ENCODE results near the gene URB1.
"Not testable (repeated sequence)": the region's sequence is repeated elsewhere in the genome, so short reads cannot be mapped to it uniquely, and the experiment has no call there.

Gene URB1, protein sequence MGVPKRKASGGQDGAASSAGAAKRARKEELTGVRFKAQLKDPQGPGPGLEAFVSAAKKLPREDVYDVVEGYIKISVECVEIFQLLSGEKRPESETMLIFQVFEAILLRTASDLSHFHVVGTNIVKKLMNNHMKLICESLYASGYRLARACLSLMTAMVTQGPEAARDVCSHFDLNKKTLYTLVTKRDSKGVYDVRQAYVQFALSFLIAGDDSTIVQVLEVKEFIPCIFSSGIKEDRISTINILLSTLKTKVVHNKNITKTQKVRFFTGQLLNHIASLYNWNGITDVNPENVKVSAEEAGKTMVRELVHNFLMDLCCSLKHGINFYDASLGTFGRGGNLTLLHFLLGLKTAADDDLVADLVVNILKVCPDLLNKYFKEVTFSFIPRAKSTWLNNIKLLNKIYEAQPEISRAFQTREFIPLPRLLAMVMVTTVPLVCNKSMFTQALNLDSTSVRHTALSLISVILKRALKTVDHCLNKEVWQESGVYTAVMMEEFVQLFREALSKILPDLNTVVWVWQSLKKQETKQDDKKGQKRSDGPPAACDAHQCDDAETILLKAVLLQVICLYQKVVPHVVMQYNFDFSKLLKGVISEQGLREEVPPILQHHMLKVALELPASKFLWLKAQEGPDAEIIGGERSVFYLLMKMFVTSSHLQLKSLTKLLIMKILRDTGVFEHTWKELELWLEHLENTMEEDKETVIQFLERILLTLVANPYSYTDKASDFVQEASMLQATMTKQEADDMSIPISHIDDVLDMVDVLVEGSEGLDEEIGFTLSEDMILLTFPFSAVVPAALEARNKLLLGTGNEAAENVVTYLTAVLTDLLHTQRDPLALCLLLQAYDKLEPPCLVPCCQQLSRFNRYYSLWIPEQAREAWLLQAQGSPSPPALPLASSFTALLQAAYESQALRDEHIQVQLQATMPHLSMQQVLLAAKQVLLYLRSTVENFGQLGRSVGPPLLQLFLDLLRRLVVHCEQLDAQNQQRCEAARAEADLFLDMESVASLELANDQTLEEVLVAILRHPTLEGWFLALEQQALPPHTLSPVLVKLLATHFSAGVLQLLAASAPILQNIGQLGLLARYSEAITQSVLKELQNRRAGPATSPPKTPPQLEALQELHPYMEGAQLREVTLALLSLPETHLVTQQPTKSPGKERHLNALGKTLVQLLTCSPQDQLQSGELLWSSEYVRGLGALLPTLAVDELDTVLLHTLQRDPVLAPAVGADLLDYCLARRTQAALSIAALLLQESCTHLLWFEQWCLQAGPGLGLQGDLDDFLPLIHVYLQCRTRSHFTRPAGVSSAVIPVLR (N-terminal part only)

GRCh38 chr21:32392880-32393676, at the start of gene URB1:
Gene URB1 (minus strand): TSS chr21:32393012. CDS start chr21:32392910, 102 bp downstream.
- DNase-seq = peak; percentile 98

DNA sequence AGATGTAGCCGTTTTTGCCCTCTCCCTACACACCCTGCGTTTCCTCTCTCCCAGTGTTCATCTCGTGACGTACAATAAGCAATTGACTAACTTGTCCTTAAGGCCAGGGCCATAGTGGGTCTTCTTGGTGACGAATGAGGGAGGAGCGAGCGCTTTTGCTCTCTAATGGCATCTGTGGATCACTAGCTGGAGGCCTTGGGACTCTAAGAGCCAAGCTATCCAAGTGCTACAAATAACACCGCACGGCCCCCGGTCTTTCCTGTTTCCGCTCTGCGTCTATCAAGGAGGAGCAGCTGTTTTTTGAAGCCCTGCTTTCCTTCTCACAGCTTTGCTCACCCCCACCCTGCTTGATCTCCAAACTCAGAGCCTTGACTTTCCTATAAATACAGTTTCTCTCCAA, 44.9 kb upstream of the URB1 start:
- peak; percentile 7 for DNase-seq

DNA sequence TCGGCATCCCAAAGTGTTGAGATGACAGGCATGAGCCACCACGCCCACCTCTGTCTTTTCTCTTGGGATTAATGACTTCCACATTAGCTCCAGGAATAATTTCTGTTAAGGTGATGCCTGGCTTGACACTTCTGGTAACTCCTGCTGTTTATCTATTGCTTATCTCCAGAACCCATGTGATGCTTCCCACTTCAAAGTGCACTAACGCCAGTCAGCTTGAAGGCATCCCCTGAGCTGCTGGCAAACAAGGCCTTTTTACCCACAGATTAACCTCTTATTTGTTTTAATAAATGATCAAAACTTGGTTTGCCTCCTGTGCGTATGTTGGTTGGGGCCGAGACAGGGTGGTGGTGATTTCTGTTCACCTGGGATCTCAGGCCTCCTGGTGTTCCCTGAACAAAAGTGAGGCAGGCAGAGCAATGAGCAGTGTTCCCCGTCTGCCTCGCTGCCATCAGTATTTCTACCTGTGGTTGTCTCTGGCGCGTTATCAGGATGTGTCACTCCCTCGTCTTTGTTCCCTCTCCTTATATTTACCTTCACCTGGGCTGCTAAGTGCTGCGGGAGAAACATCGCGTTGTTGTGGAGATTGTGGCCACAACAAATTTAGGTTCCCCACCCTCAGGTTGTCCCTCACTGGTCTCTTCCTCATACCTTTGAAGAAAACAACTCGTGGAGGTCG, 40.3 kb upstream of the URB1 start:
- not testable (repeated sequence) for DNase-seq

GRCh38 chr21:32427958-32428623, 35.3 kb upstream of the URB1 start:
- no peak for DNase-seq

DNA sequence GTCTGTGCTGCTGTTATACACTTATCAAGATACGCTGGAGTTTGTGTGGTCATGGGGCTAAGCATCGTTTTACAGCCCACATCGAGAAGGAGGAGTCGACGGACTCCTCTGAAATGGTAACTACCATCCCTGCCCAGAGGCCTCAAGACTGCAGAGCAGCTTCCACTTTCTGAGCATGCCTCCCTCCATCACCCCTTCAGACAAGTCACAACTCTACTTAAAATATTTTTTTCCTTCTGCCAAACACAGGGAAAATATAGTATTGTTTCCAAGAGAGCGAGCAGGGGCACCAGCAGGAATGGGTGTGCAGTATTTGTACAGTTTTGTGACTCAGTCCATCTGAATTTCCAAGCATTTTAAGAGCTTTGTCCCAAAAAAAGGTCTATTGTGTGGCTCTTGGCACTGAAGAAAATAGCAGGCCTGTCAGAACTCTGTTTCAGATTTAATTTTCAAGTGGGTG, 33.8 kb upstream of the URB1 start:
- DNase-seq = no peak

DNA sequence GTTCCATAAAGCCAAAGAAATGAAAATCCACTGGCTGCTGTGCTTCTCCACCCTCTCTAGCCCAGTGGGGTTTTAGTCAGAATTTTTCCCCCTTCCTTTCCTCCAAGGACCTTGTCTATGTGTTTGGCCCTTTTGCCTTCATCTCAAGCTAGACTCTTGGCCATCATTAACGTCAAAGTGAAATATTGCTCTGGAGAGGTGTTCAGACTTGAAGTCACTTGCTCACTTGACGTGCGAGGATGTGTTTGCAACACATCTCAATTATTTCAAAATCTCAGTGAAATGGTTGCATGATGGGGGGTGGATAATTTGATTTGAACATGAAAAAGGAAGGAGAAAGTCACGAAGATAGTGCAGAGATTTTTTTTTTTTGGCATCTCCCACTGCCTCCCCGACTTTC, 33.3 kb upstream of the URB1 start:
- DNase-seq = no peak

- no peak for DNase-seq
These were observed 32.8 kb upstream of the URB1 start for GRCh38 chr21:32425628-32426027.

DNA sequence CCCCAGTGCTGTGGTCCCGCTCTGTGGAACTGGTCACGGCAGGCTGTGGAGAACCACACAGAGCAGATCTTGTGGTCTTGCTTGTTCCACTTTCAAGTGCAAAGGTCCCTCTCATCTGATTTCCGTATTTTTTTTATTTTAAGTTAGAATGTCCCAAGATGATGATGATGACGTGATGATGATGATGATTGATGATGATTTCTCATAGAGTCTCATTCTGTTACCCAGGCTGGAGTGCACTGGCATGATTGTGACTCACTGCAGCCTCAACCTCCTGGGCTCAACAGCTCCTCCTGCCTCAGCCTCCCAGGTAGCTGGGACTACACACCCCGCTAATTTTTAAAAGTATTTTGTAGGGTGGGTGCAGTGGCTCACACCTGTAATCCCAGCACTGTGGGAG, 31.9 kb upstream of the URB1 start:
- no peak for DNase-seq

DNA sequence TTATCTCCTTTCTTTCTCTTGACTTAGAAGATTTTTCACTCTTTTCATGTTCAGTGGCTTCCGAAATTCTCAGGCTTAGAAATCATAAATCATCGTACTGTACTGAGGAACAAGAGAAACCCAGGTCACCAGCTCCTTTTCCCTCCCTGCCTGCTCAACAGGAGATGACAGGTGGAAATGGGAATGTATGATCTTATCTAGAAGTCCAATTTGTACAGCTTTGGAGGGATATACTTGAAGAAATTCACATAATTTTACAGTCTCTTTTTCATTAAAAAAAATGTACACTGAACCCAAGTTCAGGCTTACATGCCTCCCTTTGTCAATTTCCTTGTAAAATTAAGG, 31.4 kb upstream of the URB1 start:
- no peak for DNase-seq

- DNase-seq = no peak
These were observed 30.7 kb upstream of the URB1 start for GRCh38 chr21:32423320-32424190.

- no peak for DNase-seq
These were observed 29.3 kb upstream of the URB1 start for GRCh38 chr21:32422064-32422463.

DNA sequence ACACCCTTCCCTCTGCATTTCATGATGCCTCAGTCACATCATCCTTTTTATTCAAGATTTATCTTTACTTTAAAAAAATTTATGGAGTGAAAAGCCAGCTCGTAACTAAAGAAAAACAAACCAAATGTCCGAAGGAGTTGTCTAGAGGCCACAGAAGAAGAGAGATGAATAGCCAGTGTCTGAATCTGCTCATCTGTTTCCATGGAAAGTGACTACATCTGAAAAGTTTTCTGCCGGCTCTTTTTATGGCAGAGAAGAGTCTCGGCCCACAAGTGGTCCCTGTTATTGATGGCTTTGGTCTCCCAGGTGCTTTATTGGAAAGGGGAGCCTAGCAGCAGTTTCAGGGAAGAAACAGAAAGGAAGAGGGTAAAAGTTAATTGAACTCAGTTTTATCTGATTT, 25.3 kb upstream of the URB1 start:
- no peak for DNase-seq

- DNase-seq = no peak
These were observed 22.9 kb upstream of the URB1 start for GRCh38 chr21:32415451-32416398.

- DNase-seq = no peak
These were observed 22.0 kb upstream of the URB1 start for GRCh38 chr21:32414579-32415358.

GRCh38 chr21:32413697-32414578, 21.1 kb upstream of the URB1 start:
- DNase-seq = no peak

- no peak for DNase-seq
These were observed 20.2 kb upstream of the URB1 start for GRCh38 chr21:32413015-32413504.
